SK-N-SH (cell line): ENCODE measurements around the gene PARD3B. TPM values are rescaled to one million over a fixed set of nuclear protein-coding genes. Genes with fewer than 3 reads are reported as not detected.

Source experiments
- CTCF ChIA-PET: fragments of 300-600, 350-600 bp; formaldehyde crosslinking; extraction: SDS; loops from one replicate; lab custom pipeline; 2021; lab: Yijun Ruan, JAX
- POLR2A ChIA-PET: fragments of 350-600 bp; sonication (Branson Sonifier 250); formaldehyde crosslinking; extraction: SDS; loops from one replicate; lab custom pipeline; 2020; ENCODE audit warnings: antibody characterized with exemption, inconsistent platforms; lab: Yijun Ruan, JAX
- DNase-seq: peaks from one replicate; pipeline ENCODE4 v3.0.0; 2012
- H2AFZ ChIP-seq: fragments of 200-600 bp; sonication (generic); 2 replicates; pipeline ENCODE4 v1.8.1; 2016; ENCODE audit warnings: antibody characterized with exemption, mild to moderate bottlenecking, low read depth
- H3F3A ChIP-seq: fragments of 200-600 bp; sonication (generic); replicated peaks from 2 replicates; pipeline ENCODE3; 2016; ENCODE audit warnings: antibody characterized with exemption, mild to moderate bottlenecking; ENCODE audit not compliant: insufficient read depth
- H3K27ac ChIP-seq, 2 experiments: fragments of 200-500 bp in 1 of 2; fragments of 200-600 bp in 1 of 2; sonication (Bioruptor generic) in 1 of 2; sonication (generic), shearing (Covaris generic) in 1 of 2; 2 replicates each; pipeline versions ENCODE4 v1.5.1 to v1.6.1; 2014 to 2016; ENCODE audit warnings: low read depth in 2 of 2, inconsistent platforms in 1 of 2, low read length in 1 of 2, mild to moderate bottlenecking in 1 of 2, mixed read lengths in 1 of 2
- H3K27me3 ChIP-seq: fragments of 200-600 bp; sonication (generic), shearing (Covaris generic); 2 replicates; pipeline ENCODE4 v1.6.1; 2016; ENCODE audit warnings: mixed run types; ENCODE audit not compliant: insufficient read depth
- H3K36me3 ChIP-seq, 2 experiments: fragments of 200-500 bp in 1 of 2; fragments of 200-600 bp in 1 of 2; sonication (Bioruptor generic) in 1 of 2; sonication (generic) in 1 of 2; replicated peaks in 1 of 2; 2 replicates each; pipeline versions ENCODE3 to v1.5.1; 2014 to 2016; ENCODE audit warnings: low read length in 1 of 2, mild to moderate bottlenecking in 1 of 2; ENCODE audit not compliant: insufficient read depth in 2 of 2, control insufficient read depth in 1 of 2
- H3K4me1 ChIP-seq, 2 experiments: fragments of 200-500 bp in 1 of 2; fragments of 200-600 bp in 1 of 2; sonication (Bioruptor generic) in 1 of 2; sonication (generic), shearing (Covaris generic) in 1 of 2; 2 replicates each; pipeline versions ENCODE4 v1.5.1 to v1.6.1; 2014 to 2016; ENCODE audit warnings: low read depth in 1 of 2, low read length in 1 of 2, mixed run types in 1 of 2; ENCODE audit not compliant: insufficient read depth in 2 of 2, control insufficient read depth in 1 of 2
- H3K4me2 ChIP-seq: fragments of 200-600 bp; sonication (generic), shearing (Covaris generic); 2 replicates; pipeline ENCODE4 v1.6.1; 2017; ENCODE audit warnings: mixed run types
- H3K4me3 ChIP-seq, 2 experiments: fragments of 200-500 bp in 1 of 2; fragments of 200-600 bp in 1 of 2; sonication (Bioruptor generic) in 1 of 2; sonication (generic), shearing (Covaris generic) in 1 of 2; 2 replicates each; pipeline versions ENCODE4 v1.5.1 to v1.8.1; 2014 to 2016; ENCODE audit warnings: low read depth in 2 of 2, inconsistent platforms in 1 of 2, low read length in 1 of 2, mild to moderate bottlenecking in 1 of 2, mixed read lengths in 1 of 2, moderate library complexity in 1 of 2
- H3K79me2 ChIP-seq: fragments of 200-600 bp; sonication (generic); 2 replicates; pipeline ENCODE4 v1.8.1; 2017; ENCODE audit warnings: mild to moderate bottlenecking; ENCODE audit not compliant: insufficient read depth
- H3K9ac ChIP-seq: fragments of 200-600 bp; sonication (generic); 2 replicates; pipeline ENCODE4 v1.6.1; 2017; ENCODE audit warnings: mixed run types
- H3K9me2 ChIP-seq: fragments of 200-600 bp; sonication (generic); 2 replicates; pipeline ENCODE4 v1.6.1; 2017; ENCODE audit warnings: mixed run types
- H3K9me3 ChIP-seq: fragments of 200-600 bp; sonication (generic); 2 replicates; pipeline ENCODE4 v1.6.1; 2017; ENCODE audit warnings: mixed run types, mild to moderate bottlenecking, moderate library complexity
- H4K20me1 ChIP-seq: fragments of 200-600 bp; sonication (generic); 2 replicates; pipeline ENCODE4 v1.6.1; 2017; ENCODE audit warnings: mild to moderate bottlenecking, mixed run types; ENCODE audit not compliant: insufficient read depth
- CHD2 ChIP-seq: fragments of 150-350 bp; IDR thresholded peaks from 2 replicates; pipeline ENCODE4 v1.6.1; 2018; ENCODE audit warnings: low read length; ENCODE audit not compliant: partially characterized antibody
- FOXM1 ChIP-seq: IDR thresholded peaks from 2 replicates; pipeline ENCODE4 v1.4.0; 2012; ENCODE audit warnings: low read depth, mild to moderate bottlenecking
- GABPA ChIP-seq: IDR thresholded peaks from 2 replicates; pipeline ENCODE4 v1.4.0; 2012; ENCODE audit warnings: low read depth, mild to moderate bottlenecking
- IRF3 ChIP-seq: fragments of 150-350 bp; IDR thresholded peaks from 2 replicates; pipeline ENCODE4 v1.6.1; 2016; ENCODE audit warnings: mild to moderate bottlenecking, low read depth, low read length
- MAX ChIP-seq: IDR thresholded peaks from 2 replicates; pipeline ENCODE4 v1.4.0; 2012; ENCODE audit warnings: low read depth
- NRF1 ChIP-seq: IDR thresholded peaks from 2 replicates; pipeline ENCODE4 v1.6.1; 2012; ENCODE audit warnings: low read depth, mild to moderate bottlenecking, low read length
- PBX3 ChIP-seq: IDR thresholded peaks from 2 replicates; pipeline ENCODE4; 2012
- RAD21 ChIP-seq: IDR thresholded peaks from 2 replicates; pipeline ENCODE4 v1.6.1; 2012; ENCODE audit warnings: mild to moderate bottlenecking, low read length
- RCOR1 ChIP-seq: fragments of 150-350 bp; IDR thresholded peaks from 2 replicates; pipeline ENCODE4 v1.6.1; 2017; ENCODE audit warnings: antibody characterized with exemption, low read length
- RFX5 ChIP-seq: IDR thresholded peaks from 2 replicates; pipeline ENCODE4 v1.6.1; 2012; ENCODE audit warnings: mild to moderate bottlenecking, improper control_type of control experiment, low read length
- SIN3A ChIP-seq: IDR thresholded peaks from 2 replicates; pipeline ENCODE4 v1.6.1; 2012; ENCODE audit warnings: low read depth, mild to moderate bottlenecking, low read length, moderate library complexity, borderline replicate concordance
- SMC3 ChIP-seq: IDR thresholded peaks from 2 replicates; pipeline ENCODE4 v1.6.1; 2012; ENCODE audit warnings: low read depth, low read length, improper control_type of control experiment
- TAF1 ChIP-seq: IDR thresholded peaks from 2 replicates; pipeline ENCODE4 v1.6.1; 2012; ENCODE audit warnings: low read depth, mild to moderate bottlenecking, low read length, moderate library complexity, borderline replicate concordance
- TCF12 ChIP-seq: IDR thresholded peaks from 2 replicates; pipeline ENCODE4 v1.4.0; 2012
- TEAD4 ChIP-seq: IDR thresholded peaks from 2 replicates; pipeline ENCODE4 v1.4.0; 2012; ENCODE audit warnings: mild to moderate bottlenecking, borderline replicate concordance; ENCODE audit not compliant: insufficient read depth
- USF1 ChIP-seq: IDR thresholded peaks from 2 replicates; pipeline ENCODE4 v1.4.0; 2012; ENCODE audit warnings: low read depth, borderline replicate concordance
- YY1 ChIP-seq: IDR thresholded peaks from 2 replicates; pipeline ENCODE4 v1.4.0; 2012; ENCODE audit warnings: low read depth, mild to moderate bottlenecking
- ZBTB33 ChIP-seq: IDR thresholded peaks from 2 replicates; pipeline ENCODE4 v1.4.0; 2012; ENCODE audit warnings: low read depth, borderline replicate concordance
- WGBS: methylation state at CpG from one replicate; pipeline ENCODE4 v1.1.6; 2017; ENCODE audit warnings: low lambda C conversion rate; 5-methylcytosine and 5-hydroxymethylcytosine counted together
- polyA plus RNA-seq, 3 experiments: library from polyadenylated mRNA; depleted of rRNA; stranded (reverse); fragments of >200 nt; gene quantifications; 2 replicates each; pipeline ENCODE4 v1.2.3, GENCODE V29; 2012

The PARD3B gene
- polyA plus RNA-seq, 1 of the 3 experiments (the other 2 are of a cell fraction), result 0.87 TPM

GRCh38 chr2:205425102-205425501, 879.8 kb downstream of the PARD3B start:
- H3K4me3 ChIP-seq, result no peak overlapping the region
- no peak overlapping the region for H2AFZ ChIP-seq
- H3K79me2 ChIP-seq, result no peaks in the 10 kb centered on the region
- peaks cover 3% of the 10 kb centered on the region for H3F3A ChIP-seq
- H3K9me2 ChIP-seq, result no peaks in the 10 kb centered on the region
- no peak overlapping the region for H3K4me2 ChIP-seq
- H4K20me1 ChIP-seq, result no peaks in the 10 kb centered on the region
- 79% methylated on average over 2 of the region's 2 CpGs for WGBS
- no peak for DNase-seq
- H3K9me3 ChIP-seq, result no peaks in the 10 kb centered on the region
- TF ChIP-seq RAD21 (no peak), IRF3 (no peak), CHD2 (no peak), SMC3 (no peak), TEAD4 (no peak), FOXM1 (no peak), NRF1 (no peak), ZBTB33 (no peak), SIN3A (no peak), GABPA (no peak), RCOR1 (no peak), TCF12 (no peak), YY1 (no peak), USF1 (no peak), TAF1 (no peak), RFX5 (no peak), PBX3 (no peak), MAX (no peak)
- CTCF ChIA-PET, result no interaction called here
- no peaks in the 10 kb centered on the region for H3K36me3 ChIP-seq
- no peaks in the 10 kb centered on the region for H3K27me3 ChIP-seq
- no peak overlapping the region for H3K9ac ChIP-seq
- POLR2A ChIA-PET, result no interaction called here
- H3K27ac ChIP-seq, result no peak overlapping the region
- no peaks in the 10 kb centered on the region for H3K4me1 ChIP-seq
